AG10803 (cell line): Measurements from ENCODE around the gene CDH23.

Experiments used
- DNase-seq: peaks from one replicate; pipeline ENCODE4 v3.0.0; 2010; ENCODE audit warnings: low read depth
- H3K4me3 ChIP-seq: 2 replicates; pipeline ENCODE4 v1.5.1; 2011; ENCODE audit warnings: mild to moderate bottlenecking, low read length, control low read depth
- TF ChIP-seq, protein P1 (sequence below): conservative IDR thresholded peaks from 2 replicates; pipeline ENCODE4 v1.5.1; 2011; ENCODE audit warnings: mild to moderate bottlenecking, low read length, control low read depth, inconsistent platforms

The CDH23 gene

DNA sequence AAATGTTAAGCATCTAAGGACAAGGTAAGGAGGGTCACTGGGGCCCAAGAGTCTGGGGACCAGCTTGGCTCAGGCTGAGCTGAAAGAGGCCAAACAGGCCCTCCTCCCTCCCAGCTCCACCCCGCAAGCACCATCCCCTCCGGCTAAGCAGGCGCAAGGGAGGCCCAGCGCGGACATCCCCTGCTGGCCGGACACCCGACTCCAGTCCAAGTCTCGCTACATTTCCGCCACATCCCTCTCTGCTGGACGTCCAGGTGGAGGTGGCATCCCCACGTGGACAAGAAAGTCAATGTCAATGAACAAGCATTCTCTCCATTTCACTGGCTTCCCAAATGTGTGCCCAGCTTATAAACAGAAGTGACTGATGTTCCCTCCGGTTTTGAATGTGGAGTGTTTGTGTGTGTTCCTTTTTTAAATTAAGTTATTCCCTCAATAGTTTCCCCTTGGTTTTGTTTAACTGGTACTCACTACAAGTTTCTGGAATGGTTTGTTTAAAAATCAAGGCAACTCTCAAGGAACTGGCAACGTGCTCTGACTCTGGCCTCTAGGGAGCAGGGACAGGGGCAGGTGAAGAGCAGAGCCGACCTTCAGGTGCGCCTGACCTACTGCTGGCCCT lies 418.9 kb downstream of the CDH23 start:
- no peak overlapping the region for H3K4me3 ChIP-seq

DNA sequence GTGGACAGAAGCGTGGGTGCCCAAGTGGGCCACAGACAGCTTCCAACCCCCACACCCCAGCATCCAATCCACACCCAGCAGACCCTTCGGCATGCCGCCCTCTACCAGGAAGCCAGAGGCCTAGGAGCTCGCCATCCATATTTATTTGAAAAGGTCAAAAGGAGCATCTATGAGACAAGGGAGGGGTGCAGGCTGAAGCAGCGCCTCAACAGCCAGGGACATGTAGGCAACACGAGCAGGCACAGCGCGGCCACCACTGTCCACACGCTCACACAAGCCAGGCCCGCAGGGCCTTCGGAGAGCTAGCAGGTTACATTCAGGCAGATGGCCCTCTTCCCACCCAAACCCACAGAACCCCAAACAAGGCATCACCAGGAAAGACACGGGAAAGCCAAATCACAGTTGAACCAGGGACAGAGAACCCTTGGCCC lies 419.7 kb downstream of the CDH23 start:
- DNase-seq: no peak
- H3K4me3 ChIP-seq: no peak overlapping the region
- TF ChIP-seq, protein P1, sequence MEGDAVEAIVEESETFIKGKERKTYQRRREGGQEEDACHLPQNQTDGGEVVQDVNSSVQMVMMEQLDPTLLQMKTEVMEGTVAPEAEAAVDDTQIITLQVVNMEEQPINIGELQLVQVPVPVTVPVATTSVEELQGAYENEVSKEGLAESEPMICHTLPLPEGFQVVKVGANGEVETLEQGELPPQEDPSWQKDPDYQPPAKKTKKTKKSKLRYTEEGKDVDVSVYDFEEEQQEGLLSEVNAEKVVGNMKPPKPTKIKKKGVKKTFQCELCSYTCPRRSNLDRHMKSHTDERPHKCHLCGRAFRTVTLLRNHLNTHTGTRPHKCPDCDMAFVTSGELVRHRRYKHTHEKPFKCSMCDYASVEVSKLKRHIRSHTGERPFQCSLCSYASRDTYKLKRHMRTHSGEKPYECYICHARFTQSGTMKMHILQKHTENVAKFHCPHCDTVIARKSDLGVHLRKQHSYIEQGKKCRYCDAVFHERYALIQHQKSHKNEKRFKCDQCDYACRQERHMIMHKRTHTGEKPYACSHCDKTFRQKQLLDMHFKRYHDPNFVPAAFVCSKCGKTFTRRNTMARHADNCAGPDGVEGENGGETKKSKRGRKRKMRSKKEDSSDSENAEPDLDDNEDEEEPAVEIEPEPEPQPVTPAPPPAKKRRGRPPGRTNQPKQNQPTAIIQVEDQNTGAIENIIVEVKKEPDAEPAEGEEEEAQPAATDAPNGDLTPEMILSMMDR: no peak

More for the DNA sequence above, 418.9 kb downstream of the CDH23 start:
- no peak for DNase-seq
- TF ChIP-seq, protein P1: no peak

DNA sequence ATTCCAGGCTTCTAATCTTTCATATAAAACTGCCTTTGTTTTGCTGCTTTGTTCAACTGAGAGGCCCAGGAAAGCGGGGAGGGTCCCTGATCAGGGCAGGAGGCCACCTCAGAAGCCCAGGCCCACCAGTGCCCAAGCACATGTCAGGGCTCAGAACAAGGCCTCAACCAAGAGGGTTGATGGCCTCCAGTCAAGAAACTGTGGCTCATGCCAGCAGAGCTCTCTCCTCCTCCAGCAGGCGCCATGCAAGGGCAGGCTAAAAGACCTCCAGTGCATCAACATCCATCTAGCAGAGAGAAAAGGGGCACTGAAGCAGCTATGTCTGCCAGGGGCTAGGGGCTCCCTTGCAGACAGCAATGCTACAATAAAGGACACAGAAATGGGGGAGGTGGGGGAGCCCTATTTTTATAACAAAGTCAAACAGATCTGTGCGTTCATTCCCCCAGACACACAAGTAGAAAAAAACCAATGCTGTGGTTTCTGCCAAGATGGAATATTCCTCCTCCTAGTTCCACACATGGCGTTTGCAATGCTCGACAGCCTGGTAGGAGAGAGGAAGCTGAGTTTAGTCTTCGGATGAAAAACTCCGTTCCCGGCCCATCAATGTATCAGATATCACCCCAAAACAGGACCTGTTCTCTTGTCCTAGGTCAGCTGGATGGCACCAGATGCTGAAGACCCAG lies 420.4 kb downstream of the CDH23 start:
- TF ChIP-seq, protein P1: no peak
- no peak for DNase-seq

DNA sequence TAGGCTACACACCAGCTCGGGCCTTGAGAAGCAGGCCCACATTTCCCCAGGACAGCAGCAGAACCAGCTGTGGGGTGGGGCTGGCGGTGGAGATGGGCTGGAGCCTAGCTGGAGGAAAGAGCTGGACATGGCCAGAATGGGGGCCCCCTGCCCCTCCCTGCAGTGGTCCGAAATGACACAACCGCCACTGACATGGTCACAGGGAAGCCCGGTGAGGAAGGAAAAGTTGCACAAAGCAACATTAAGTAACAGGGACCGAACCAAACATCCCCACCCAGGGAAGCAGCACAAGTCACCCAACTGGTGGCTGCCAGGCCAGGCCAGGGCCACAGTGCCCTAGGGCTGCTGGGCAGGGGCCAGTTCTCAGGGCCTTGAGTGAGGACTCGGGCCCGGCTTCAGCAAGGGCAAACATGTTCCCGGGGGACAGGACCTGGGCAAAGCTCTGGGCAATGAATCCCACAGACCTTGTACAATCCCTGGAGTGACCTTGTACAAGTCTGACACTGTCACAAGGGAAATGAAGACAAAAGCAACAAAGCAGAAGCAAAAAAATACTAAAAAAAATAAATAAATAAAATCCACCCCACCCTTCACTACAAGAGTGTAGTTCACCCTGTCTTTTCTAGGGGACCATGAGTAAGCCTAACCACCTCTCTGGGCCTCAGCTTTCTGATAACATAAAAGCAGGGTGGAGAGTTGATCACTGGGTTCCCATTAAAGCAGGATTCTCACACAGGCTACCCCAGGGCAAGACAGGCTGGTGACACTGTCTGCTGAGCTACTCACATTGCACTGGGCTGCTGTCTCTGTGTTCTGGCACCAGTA lies 421.3 kb downstream of the CDH23 start:
- TF ChIP-seq, protein P1: no peak

More for the DNA sequence above, 420.4 kb downstream of the CDH23 start:
- H3K4me3 ChIP-seq: no peak overlapping the region

DNA sequence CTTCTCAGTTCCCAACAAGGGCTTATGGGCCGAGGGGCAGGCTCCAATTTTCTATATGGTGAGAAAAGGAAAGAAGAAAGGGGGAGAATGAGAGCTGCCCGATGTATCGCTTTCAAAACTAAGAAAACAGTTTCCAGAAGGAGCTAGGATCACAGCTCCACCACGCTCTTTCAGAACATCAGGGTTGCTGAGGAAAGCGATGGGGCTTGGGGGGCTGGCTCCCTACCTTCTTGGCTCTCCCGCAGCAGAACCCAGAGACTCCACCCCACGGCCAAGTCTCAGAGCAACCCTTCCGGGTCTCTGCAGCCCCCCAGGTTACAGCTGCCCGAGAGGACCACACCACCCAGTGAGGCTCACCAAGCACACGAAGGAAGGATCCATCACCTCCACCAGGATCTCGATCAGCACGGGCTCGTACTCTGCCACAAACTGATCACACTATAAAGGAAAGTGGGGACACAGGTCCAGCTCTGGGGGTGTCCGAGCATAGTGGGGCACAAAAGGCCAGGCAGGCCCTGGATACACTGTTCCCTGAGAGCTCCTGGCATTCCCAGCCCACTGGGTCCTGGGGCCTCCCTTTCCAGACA lies 422.0 kb downstream of the CDH23 start:
- DNase-seq: no peak
- TF ChIP-seq, protein P1: no peak

More for the DNA sequence above, 421.3 kb downstream of the CDH23 start:
- no peak overlapping the region for H3K4me3 ChIP-seq
- DNase-seq: no peak

DNA sequence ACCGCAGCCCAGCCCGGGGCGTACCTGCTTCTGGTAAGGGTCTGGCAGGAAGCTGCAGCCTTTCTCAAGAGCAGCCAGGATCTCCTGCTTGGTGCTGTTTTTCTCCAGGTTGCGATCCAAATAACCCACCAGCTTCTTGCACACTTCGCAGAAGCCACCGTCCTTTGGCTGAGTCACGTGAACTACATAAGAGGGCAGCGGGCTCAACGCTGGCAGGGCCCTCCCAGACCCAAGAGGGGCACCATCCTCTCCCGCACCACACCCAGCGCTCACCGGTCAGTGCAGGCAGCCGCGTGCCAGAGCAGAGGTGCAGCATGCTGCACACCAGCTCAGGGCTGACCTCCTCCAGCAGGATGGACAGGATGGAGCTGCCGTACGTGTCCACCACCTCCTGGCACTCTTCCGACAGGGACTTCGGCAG lies 422.7 kb downstream of the CDH23 start:
- TF ChIP-seq, protein P1: no peak
- DNase-seq: no peak
- H3K4me3 ChIP-seq: no peak overlapping the region

More for the DNA sequence above, 422.0 kb downstream of the CDH23 start:
- H3K4me3 ChIP-seq: no peak overlapping the region
